Measurements from ENCODE around the gene ZCCHC24. TPM values are rescaled to one million over a fixed set of nuclear protein-coding genes. Genes with fewer than 3 reads are reported as not detected.
A peak's percentile ranks its signal among the peaks of the same experiment; 100 is the strongest.

ZCCHC24 gene
- total RNA-seq, 3 donors from 2014 or later: 18.7 to 50.8 (median 48.8) TPM

GRCh38 chr10:79430325-79430905, 15.0 kb downstream of the ZCCHC24 start:
- Histone ChIP-seq H3K9me3 (no peaks in the 10 kb centered on the region), H3K36me3 (no peaks in the 10 kb centered on the region), H3K4me1 (peaks cover 1 to 12% of the 10 kb centered on the region in 2 donors), H3K27me3 (no peaks in the 10 kb centered on the region), H3K27ac (peak overlapping the region; percentile 25 to 96), H3K4me3 (no peak overlapping the region)
- intact Hi-C loops (cut with DNase I; ENCODE audit: low total_unique reads): no loop called here
- TF ChIP-seq CTCF (IDR thresholded peaks at IDR 0.05): no peak
- TF ChIP-seq POLR2A (IDR thresholded peaks at IDR 0.05): no peak
- TF ChIP-seq POLR2AphosphoS5 (IDR thresholded peaks at IDR 0.05): no peak
- DNase-seq (ENCODE audit: low spot score in 2 of 2): no peak

- no peak for DNase-seq (ENCODE audit: low spot score in 2 of 2)
- intact Hi-C loops (cut with DNase I; ENCODE audit: low total_unique reads): no loop called here
- peak overlapping the region in 1 of 2 donors; percentile 52 for H3K27ac ChIP-seq
- H3K36me3 ChIP-seq: no peaks in the 10 kb centered on the region
- no peak overlapping the region for H3K4me3 ChIP-seq
- TF ChIP-seq POLR2A (IDR thresholded peaks at IDR 0.05) (no peak), POLR2AphosphoS5 (IDR thresholded peaks at IDR 0.05) (no peak), CTCF (IDR thresholded peaks at IDR 0.05) (no peak)
- H3K9me3 ChIP-seq: no peaks in the 10 kb centered on the region
- peaks cover 5 to 15% of the 10 kb centered on the region in 2 donors for H3K4me1 ChIP-seq
- H3K27me3 ChIP-seq: no peaks in the 10 kb centered on the region
Measured at GRCh38 chr10:79429751-79430150, 15.7 kb downstream of the ZCCHC24 start.

- H3K4me1 ChIP-seq: peaks cover 6 to 11% of the 10 kb centered on the region in 2 donors
- TF ChIP-seq POLR2AphosphoS5 (IDR thresholded peaks at IDR 0.05): no peak
- no peak for TF ChIP-seq CTCF (IDR thresholded peaks at IDR 0.05)
- no peak for TF ChIP-seq POLR2A (IDR thresholded peaks at IDR 0.05)
- no peaks in the 10 kb centered on the region for H3K36me3 ChIP-seq
Measured at GRCh38 chr10:79427965-79428364, 17.5 kb downstream of the ZCCHC24 start.

GRCh38 chr10:79425074-79425532, 20.3 kb downstream of the ZCCHC24 start:
- TF ChIP-seq CTCF (IDR thresholded peaks at IDR 0.05) (no peak), POLR2A (IDR thresholded peaks at IDR 0.05) (no peak), POLR2AphosphoS5 (IDR thresholded peaks at IDR 0.05) (no peak)
- Histone ChIP-seq H3K36me3 (no peaks in the 10 kb centered on the region), H3K9me3 (no peaks in the 10 kb centered on the region), H3K4me3 (no peak overlapping the region), H3K27me3 (no peaks in the 10 kb centered on the region), H3K27ac (peak overlapping the region; percentile 50 to 81), H3K4me1 (peaks cover 8 to 11% of the 10 kb centered on the region in 2 donors)
- intact Hi-C loops (cut with DNase I; ENCODE audit: low total_unique reads): no loop called here
- DNase-seq (ENCODE audit: low spot score in 2 of 2): no peak

More at GRCh38 chr10:79427965-79428364, 17.5 kb downstream of the ZCCHC24 start:
- Histone ChIP-seq H3K27ac (no peak overlapping the region), H3K27me3 (no peaks in the 10 kb centered on the region), H3K4me3 (no peak overlapping the region), H3K9me3 (no peaks in the 10 kb centered on the region)
- DNase-seq (ENCODE audit: low spot score in 2 of 2): no peak
- intact Hi-C loops (cut with DNase I; ENCODE audit: low total_unique reads): no loop called here

- intact Hi-C loops (cut with DNase I; ENCODE audit: low total_unique reads): loop anchor here (5.0 kb wide), 1 partner anchor 958 kb away; no protein-coding TSS in a partner anchor
- H3K9me3 ChIP-seq: no peaks in the 10 kb centered on the region
- DNase-seq (ENCODE audit: low spot score in 2 of 2): no peak
- no peak for TF ChIP-seq POLR2AphosphoS5 (IDR thresholded peaks at IDR 0.05)
- no peak for TF ChIP-seq CTCF (IDR thresholded peaks at IDR 0.05)
- no peak overlapping the region for H3K4me3 ChIP-seq
- H3K27me3 ChIP-seq: no peaks in the 10 kb centered on the region
- no peaks in the 10 kb centered on the region for H3K36me3 ChIP-seq
- H3K27ac ChIP-seq: peak overlapping the region; percentile 50 to 81
- H3K4me1 ChIP-seq: peaks cover 8 to 11% of the 10 kb centered on the region in 2 donors
Measured at GRCh38 chr10:79424221-79425073, 21.0 kb downstream of the ZCCHC24 start.

Measured in breast epithelium (tissue), 4 donors.